ENCODE results near the gene CLK3. TPM values are rescaled to one million over a fixed set of nuclear protein-coding genes. Genes with fewer than 3 reads are reported as not detected.

CLK3 gene
- total RNA-seq, 4 donors from 2014 or later: 45.4 to 152 (median 105) TPM

DNA sequence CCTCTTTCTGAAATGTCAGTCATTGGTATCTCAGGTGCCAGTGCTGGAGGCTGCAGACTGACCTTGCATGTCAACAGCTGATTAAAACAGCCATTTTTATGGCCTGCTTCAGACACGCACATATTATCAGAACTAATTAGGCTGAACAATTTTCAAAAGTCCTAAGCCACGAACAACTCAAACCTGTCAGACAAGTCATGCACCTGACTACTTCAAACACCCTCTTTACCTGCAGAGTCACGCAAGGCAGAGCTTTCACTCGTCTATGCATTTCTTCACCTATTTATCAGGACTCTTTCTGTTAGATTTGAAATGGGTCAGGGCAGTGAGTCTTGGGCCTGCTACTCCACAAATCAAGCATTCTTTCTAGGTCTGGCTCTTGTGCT, 26.7 kb downstream of the CLK3 start:
- Histone ChIP-seq H3K9me3 (no peaks in the 10 kb centered on the region), H3K4me3 (no peak overlapping the region), H3K4me1 (peaks cover 39 to 56% of the 10 kb centered on the region in 2 donors), H3K36me3 (peaks cover 0 to 23% of the 10 kb centered on the region in 2 donors), H3K27ac (peak overlapping the region; percentile 35 to 79 (median 44)), H3K27me3 (no peaks in the 10 kb centered on the region)
- in situ Hi-C loops (cut with MboI; ENCODE audit: low sequenced_read_pairs in 4 of 4): loop anchor here in 3 of 4 donors (25.0 kb wide), 1 partner anchor 295 kb away; the partner anchor contains the start of gene COX5A (in 3 of the 3)
- no peak for TF ChIP-seq POLR2A (IDR thresholded peaks at IDR 0.05)
- TF ChIP-seq, protein P1, sequence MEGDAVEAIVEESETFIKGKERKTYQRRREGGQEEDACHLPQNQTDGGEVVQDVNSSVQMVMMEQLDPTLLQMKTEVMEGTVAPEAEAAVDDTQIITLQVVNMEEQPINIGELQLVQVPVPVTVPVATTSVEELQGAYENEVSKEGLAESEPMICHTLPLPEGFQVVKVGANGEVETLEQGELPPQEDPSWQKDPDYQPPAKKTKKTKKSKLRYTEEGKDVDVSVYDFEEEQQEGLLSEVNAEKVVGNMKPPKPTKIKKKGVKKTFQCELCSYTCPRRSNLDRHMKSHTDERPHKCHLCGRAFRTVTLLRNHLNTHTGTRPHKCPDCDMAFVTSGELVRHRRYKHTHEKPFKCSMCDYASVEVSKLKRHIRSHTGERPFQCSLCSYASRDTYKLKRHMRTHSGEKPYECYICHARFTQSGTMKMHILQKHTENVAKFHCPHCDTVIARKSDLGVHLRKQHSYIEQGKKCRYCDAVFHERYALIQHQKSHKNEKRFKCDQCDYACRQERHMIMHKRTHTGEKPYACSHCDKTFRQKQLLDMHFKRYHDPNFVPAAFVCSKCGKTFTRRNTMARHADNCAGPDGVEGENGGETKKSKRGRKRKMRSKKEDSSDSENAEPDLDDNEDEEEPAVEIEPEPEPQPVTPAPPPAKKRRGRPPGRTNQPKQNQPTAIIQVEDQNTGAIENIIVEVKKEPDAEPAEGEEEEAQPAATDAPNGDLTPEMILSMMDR (IDR thresholded peaks at IDR 0.05 in 4 of 5, conservative IDR thresholded peaks at IDR 0.05 in 1 of 5): no peak
- DNase-seq (no peak), ATAC-seq (no peak)
- intact Hi-C loops (cut with DNase I; ENCODE audit: low total_unique reads): no loop called here

DNA sequence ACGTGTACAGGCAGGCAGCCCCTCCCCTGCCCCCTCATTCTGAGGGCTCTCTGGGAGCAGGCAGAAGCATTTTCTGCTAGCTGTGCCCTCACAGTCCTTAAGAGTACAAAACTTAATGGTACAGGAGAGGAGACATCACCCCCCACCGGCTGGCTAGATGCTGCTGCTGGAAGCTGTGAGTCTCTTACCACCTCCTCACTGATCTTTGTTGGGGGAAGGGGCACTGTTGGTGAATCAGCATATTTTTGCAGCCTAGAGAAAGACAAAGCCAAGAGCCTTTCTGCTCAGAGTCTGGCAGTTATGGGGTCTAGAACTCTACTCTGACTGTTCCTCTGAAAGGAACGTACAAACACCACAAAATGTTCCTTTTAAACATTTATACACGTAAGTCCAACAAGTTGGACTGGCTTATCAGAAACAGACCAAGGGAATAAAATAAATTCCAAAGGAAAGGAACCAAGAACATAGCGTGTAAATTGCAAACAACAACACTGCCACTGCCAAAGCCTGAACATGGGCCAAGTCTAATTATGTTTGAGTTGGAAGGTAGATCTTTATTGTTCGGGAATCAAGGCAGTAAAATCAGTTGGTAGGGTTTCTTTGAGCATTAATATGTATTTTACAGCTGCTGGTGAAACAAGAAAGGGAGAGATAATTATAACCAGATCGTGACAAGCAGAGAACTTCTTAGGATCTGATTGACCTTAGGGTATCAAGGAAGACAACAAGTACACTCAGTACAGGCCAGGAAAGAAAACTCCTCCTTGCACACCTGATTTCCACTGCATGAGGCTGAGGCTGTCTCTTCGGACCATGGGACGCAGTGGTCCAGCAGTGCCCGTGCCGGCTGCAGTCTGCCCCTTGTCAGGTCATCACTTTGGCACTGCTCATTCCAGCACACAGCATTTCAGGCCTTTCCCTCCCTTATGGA, 27.4 kb downstream of the CLK3 start:
- in situ Hi-C loops (cut with MboI; ENCODE audit: low sequenced_read_pairs in 4 of 4): loop anchor here in 3 of 4 donors (25.0 kb wide), 1 partner anchor 294 kb away; the partner anchor contains the start of gene COX5A (in 3 of the 3)
- DNase-seq (no peak), ATAC-seq (peak in 1 of 2 donors; percentile 72)
- no peaks in the 10 kb centered on the region for H3K27me3 ChIP-seq
- H3K36me3 ChIP-seq: peaks cover 0 to 17% of the 10 kb centered on the region in 2 donors
- peaks cover 45 to 61% of the 10 kb centered on the region in 2 donors for H3K4me1 ChIP-seq
- TF ChIP-seq, protein P1 (IDR thresholded peaks at IDR 0.05 in 4 of 5, conservative IDR thresholded peaks at IDR 0.05 in 1 of 5): no peak
- TF ChIP-seq POLR2A (IDR thresholded peaks at IDR 0.05): no peak
- intact Hi-C loops (cut with DNase I; ENCODE audit: low total_unique reads): no loop called here
- no peaks in the 10 kb centered on the region for H3K9me3 ChIP-seq
- peak overlapping the region in 1 of 4 donors; percentile 6 for H3K4me3 ChIP-seq
- H3K27ac ChIP-seq: peak overlapping the region; percentile 35 to 79 (median 44)

- Histone ChIP-seq H3K36me3 (peaks cover 0 to 17% of the 10 kb centered on the region in 2 donors), H3K27me3 (no peaks in the 10 kb centered on the region), H3K4me3 (no peak overlapping the region), H3K4me1 (peaks cover 46 to 61% of the 10 kb centered on the region in 2 donors), H3K9me3 (no peaks in the 10 kb centered on the region), H3K27ac (peak overlapping the region; percentile 35 to 79 (median 44))
- intact Hi-C loops (cut with DNase I; ENCODE audit: low total_unique reads) (no loop called here), in situ Hi-C loops (cut with MboI; ENCODE audit: low sequenced_read_pairs in 4 of 4) (loop anchor here in 3 of 4 donors (25.0 kb wide), 1 partner anchor 294 kb away; the partner anchor contains the start of gene COX5A (in 3 of the 3))
- TF ChIP-seq POLR2A (IDR thresholded peaks at IDR 0.05): no peak
- TF ChIP-seq, protein P1 (IDR thresholded peaks at IDR 0.05 in 4 of 5, conservative IDR thresholded peaks at IDR 0.05 in 1 of 5): no peak
- no peak for DNase-seq
- ATAC-seq: no peak
Measured at GRCh38 chr15:74643665-74644204, 28.1 kb downstream of the CLK3 start.

GRCh38 chr15:74646480-74646879, 30.8 kb downstream of the CLK3 start:
- no peaks in the 10 kb centered on the region for H3K36me3 ChIP-seq
- intact Hi-C loops (cut with DNase I; ENCODE audit: low total_unique reads): no loop called here
- in situ Hi-C loops (cut with MboI; ENCODE audit: low sequenced_read_pairs in 4 of 4): loop anchor here in 3 of 4 donors (25.0 kb wide), 1 partner anchor 291 kb away; the partner anchor contains the start of gene COX5A (in 3 of the 3)
- TF ChIP-seq, protein P1 (IDR thresholded peaks at IDR 0.05 in 4 of 5, conservative IDR thresholded peaks at IDR 0.05 in 1 of 5): no peak
- no peak for TF ChIP-seq POLR2A (IDR thresholded peaks at IDR 0.05)
- no peak overlapping the region for H3K27ac ChIP-seq
- no peak overlapping the region for H3K4me3 ChIP-seq
- no peak for DNase-seq
- H3K27me3 ChIP-seq: no peaks in the 10 kb centered on the region
- no peaks in the 10 kb centered on the region for H3K9me3 ChIP-seq
- ATAC-seq: no peak
- peaks cover 56 to 65% of the 10 kb centered on the region in 2 donors for H3K4me1 ChIP-seq

All from gastrocnemius medialis (tissue), 4 donors.